KMS-11 (cell line): ENCODE data around the gene MYH6.

ENCODE experiments used
- H2AFZ ChIP-seq: fragments of 200-600 bp; sonication (generic); 2 replicates; pipeline ENCODE4 v1.6.1; 2016; ENCODE audit warnings: antibody characterized with exemption, mixed run types, low read depth
- H3K27ac ChIP-seq: fragments of 200-600 bp; sonication (generic); 2 replicates; pipeline ENCODE4 v1.6.1; 2016; ENCODE audit warnings: mild to moderate bottlenecking, mixed run types
- H3K27me3 ChIP-seq: fragments of 200-600 bp; sonication (generic); 2 replicates; pipeline ENCODE4 v1.6.1; 2017; ENCODE audit warnings: mild to moderate bottlenecking, low read depth, mixed run types, moderate library complexity; ENCODE audit not compliant: insufficient read depth
- H3K36me3 ChIP-seq: fragments of 200-600 bp; sonication (generic); 2 replicates; pipeline ENCODE4 v1.6.1; 2017; ENCODE audit warnings: mild to moderate bottlenecking, mixed run types; ENCODE audit not compliant: insufficient read depth
- H3K4me1 ChIP-seq: fragments of 200-600 bp; sonication (generic); 2 replicates; pipeline ENCODE4 v1.6.1; 2016; ENCODE audit warnings: mild to moderate bottlenecking, low read depth, mixed run types; ENCODE audit not compliant: poor library complexity, severe bottlenecking
- H3K4me2 ChIP-seq: fragments of 200-600 bp; sonication (generic); 2 replicates; pipeline ENCODE4 v1.7.0; 2016; ENCODE audit warnings: mild to moderate bottlenecking, mixed run types
- H3K4me3 ChIP-seq: fragments of 200-600 bp; sonication (generic); IDR thresholded peaks from 2 replicates; pipeline ENCODE4 v1.6.1; 2017; ENCODE audit warnings: low read depth, low read length, mixed read lengths; ENCODE audit not compliant: insufficient read depth
- H3K79me2 ChIP-seq: fragments of 200-600 bp; sonication (generic); 2 replicates; pipeline ENCODE4 v1.6.1; 2016; ENCODE audit warnings: low read depth, mixed run types; ENCODE audit not compliant: insufficient read depth
- H3K9ac ChIP-seq: fragments of 200-600 bp; sonication (generic); 2 replicates; pipeline ENCODE4 v1.6.1; 2016; ENCODE audit warnings: mild to moderate bottlenecking, mixed run types
- H4K20me1 ChIP-seq: fragments of 200-600 bp; sonication (generic); 2 replicates; pipeline ENCODE4 v1.6.1; 2016; ENCODE audit warnings: mild to moderate bottlenecking, mixed run types; ENCODE audit not compliant: insufficient read depth
- TF ChIP-seq, protein P1 (sequence below): fragments of 200-600 bp; sonication (generic); conservative IDR thresholded peaks from 2 replicates; pipeline ENCODE4 v1.6.1; 2017; ENCODE audit warnings: low read depth, mild to moderate bottlenecking, antibody characterized with exemption, low read length, moderate library complexity, mixed read lengths

The MYH6 gene

GRCh38 chr14:23416801-23417200, 8.7 kb upstream of the MYH6 start:
- H4K20me1 ChIP-seq = no peaks in the 10 kb centered on the region
- H3K27ac ChIP-seq = no peak overlapping the region
- H2AFZ ChIP-seq = no peak overlapping the region
- H3K36me3 ChIP-seq = no peaks in the 10 kb centered on the region
- no peaks in the 10 kb centered on the region; the same call in 1 of the 2 replicates for H3K27me3 ChIP-seq
- H3K4me1 ChIP-seq = peaks cover 4% of the 10 kb centered on the region
- TF ChIP-seq, protein P1, sequence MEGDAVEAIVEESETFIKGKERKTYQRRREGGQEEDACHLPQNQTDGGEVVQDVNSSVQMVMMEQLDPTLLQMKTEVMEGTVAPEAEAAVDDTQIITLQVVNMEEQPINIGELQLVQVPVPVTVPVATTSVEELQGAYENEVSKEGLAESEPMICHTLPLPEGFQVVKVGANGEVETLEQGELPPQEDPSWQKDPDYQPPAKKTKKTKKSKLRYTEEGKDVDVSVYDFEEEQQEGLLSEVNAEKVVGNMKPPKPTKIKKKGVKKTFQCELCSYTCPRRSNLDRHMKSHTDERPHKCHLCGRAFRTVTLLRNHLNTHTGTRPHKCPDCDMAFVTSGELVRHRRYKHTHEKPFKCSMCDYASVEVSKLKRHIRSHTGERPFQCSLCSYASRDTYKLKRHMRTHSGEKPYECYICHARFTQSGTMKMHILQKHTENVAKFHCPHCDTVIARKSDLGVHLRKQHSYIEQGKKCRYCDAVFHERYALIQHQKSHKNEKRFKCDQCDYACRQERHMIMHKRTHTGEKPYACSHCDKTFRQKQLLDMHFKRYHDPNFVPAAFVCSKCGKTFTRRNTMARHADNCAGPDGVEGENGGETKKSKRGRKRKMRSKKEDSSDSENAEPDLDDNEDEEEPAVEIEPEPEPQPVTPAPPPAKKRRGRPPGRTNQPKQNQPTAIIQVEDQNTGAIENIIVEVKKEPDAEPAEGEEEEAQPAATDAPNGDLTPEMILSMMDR = no peak
- no peak overlapping the region for H3K9ac ChIP-seq
- H3K4me3 ChIP-seq = no peak overlapping the region
- H3K4me2 ChIP-seq = no peak overlapping the region
- no peaks in the 10 kb centered on the region for H3K79me2 ChIP-seq

GRCh38 chr14:23415821-23416778, 8.0 kb upstream of the MYH6 start:
- H4K20me1 ChIP-seq = no peaks in the 10 kb centered on the region
- H3K4me1 ChIP-seq = peaks cover under 1% of the 10 kb centered on the region
- H3K27me3 ChIP-seq = peaks cover 4% of the 10 kb centered on the region; the same call in 1 of the 2 replicates
- TF ChIP-seq, protein P1 = no peak
- H3K36me3 ChIP-seq = no peaks in the 10 kb centered on the region
- H3K79me2 ChIP-seq = no peaks in the 10 kb centered on the region
- H3K4me2 ChIP-seq = no peak overlapping the region
- H3K9ac ChIP-seq = no peak overlapping the region
- no peak overlapping the region for H3K4me3 ChIP-seq
- H3K27ac ChIP-seq = no peak overlapping the region
- H2AFZ ChIP-seq = no peak overlapping the region

GRCh38 chr14:23414906-23415820, 7.1 kb upstream of the MYH6 start:
- Histone ChIP-seq H4K20me1 (no peaks in the 10 kb centered on the region), H3K4me1 (no peaks in the 10 kb centered on the region), H3K4me2 (no peak overlapping the region), H3K79me2 (no peaks in the 10 kb centered on the region), H3K36me3 (no peaks in the 10 kb centered on the region), H3K9ac (no peak overlapping the region), H3K27me3 (peaks cover 4% of the 10 kb centered on the region; the same call in 1 of the 2 replicates), H2AFZ (no peak overlapping the region), H3K27ac (no peak overlapping the region), H3K4me3 (no peak overlapping the region)
- TF ChIP-seq, protein P1 = no peak

DNA sequence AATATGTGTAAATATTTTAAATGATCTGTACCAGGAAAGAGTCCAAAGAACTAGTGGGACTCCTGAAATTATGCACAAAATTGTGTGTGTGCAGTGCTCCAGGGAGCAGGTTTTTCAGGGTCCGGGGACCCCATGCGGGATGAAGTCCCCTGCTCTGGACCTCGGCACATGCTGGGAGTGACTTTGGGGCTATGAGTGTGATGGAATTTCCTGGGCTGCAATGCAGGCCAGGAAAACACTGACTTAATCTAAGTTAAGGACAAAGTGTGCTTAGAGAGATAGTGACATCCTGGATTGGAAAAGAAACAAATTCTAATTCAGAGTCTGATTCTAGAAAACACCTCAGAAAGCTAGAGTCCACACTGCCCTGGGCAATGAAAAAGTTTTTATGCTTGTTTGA, 6.2 kb upstream of the MYH6 start:
- Histone ChIP-seq H3K4me3 (no peak overlapping the region), H2AFZ (no peak overlapping the region), H3K9ac (no peak overlapping the region), H4K20me1 (no peaks in the 10 kb centered on the region), H3K4me1 (no peaks in the 10 kb centered on the region), H3K27me3 (peaks cover 9% of the 10 kb centered on the region; the same call in 1 of the 2 replicates), H3K79me2 (no peaks in the 10 kb centered on the region), H3K4me2 (no peak overlapping the region), H3K27ac (no peak overlapping the region), H3K36me3 (no peaks in the 10 kb centered on the region)
- TF ChIP-seq, protein P1 = no peak
